ENCODE measurements around the gene GFI1B.
"Not testable (repeated sequence)": the region's sequence is repeated elsewhere in the genome, so short reads cannot be mapped to it uniquely, and the experiment has no call there.

Gene GFI1B

GRCh38 chr9:132948482-132949050, 29.9 kb upstream of the GFI1B start:
- no peaks in the 10 kb centered on the region for H3K36me3 ChIP-seq (ENCODE audit: insufficient read depth, low read length)
- no peak overlapping the region for H3K9ac ChIP-seq (ENCODE audit: low read depth, low read length)
- H3K9me3 ChIP-seq (ENCODE audit: control insufficient read depth, insufficient read depth, low read length): no peaks in the 10 kb centered on the region

GRCh38 chr9:132949709-132950108, 28.8 kb upstream of the GFI1B start:
- Histone ChIP-seq H3K4me1 (ENCODE audit: insufficient read depth, low read length) (peaks cover 12% of the 10 kb centered on the region), H3K36me3 (ENCODE audit: insufficient read depth, low read length) (no peaks in the 10 kb centered on the region)

More at GRCh38 chr9:132948482-132949050, 29.9 kb upstream of the GFI1B start:
- peaks cover 12% of the 10 kb centered on the region for H3K4me1 ChIP-seq (ENCODE audit: insufficient read depth, low read length)

GRCh38 chr9:132955123-132955522, 23.4 kb upstream of the GFI1B start:
- no peaks in the 10 kb centered on the region for H3K4me1 ChIP-seq (ENCODE audit: insufficient read depth, low read length)
- H3K36me3 ChIP-seq (ENCODE audit: insufficient read depth, low read length): no peaks in the 10 kb centered on the region
- H3K9me3 ChIP-seq (ENCODE audit: control insufficient read depth, insufficient read depth, low read length): peaks cover 3% of the 10 kb centered on the region; the same call in 1 of the 2 replicates
- H3K9ac ChIP-seq (ENCODE audit: low read depth, low read length): no peak overlapping the region

More at GRCh38 chr9:132949709-132950108, 28.8 kb upstream of the GFI1B start:
- Histone ChIP-seq H3K9me3 (ENCODE audit: control insufficient read depth, insufficient read depth, low read length) (no peaks in the 10 kb centered on the region), H3K9ac (ENCODE audit: low read depth, low read length) (no peak overlapping the region)

- Histone ChIP-seq H3K9ac (ENCODE audit: low read depth, low read length) (no peak overlapping the region), H3K9me3 (ENCODE audit: control insufficient read depth, insufficient read depth, low read length) (peaks cover 3% of the 10 kb centered on the region; the same call in 1 of the 2 replicates), H3K36me3 (ENCODE audit: insufficient read depth, low read length) (no peaks in the 10 kb centered on the region), H3K4me1 (ENCODE audit: insufficient read depth, low read length) (no peaks in the 10 kb centered on the region)
These were observed 22.7 kb upstream of the GFI1B start for GRCh38 chr9:132955768-132956167.

- Histone ChIP-seq H3K36me3 (ENCODE audit: insufficient read depth, low read length) (no peaks in the 10 kb centered on the region), H3K9ac (ENCODE audit: low read depth, low read length) (no peak overlapping the region), H3K9me3 (ENCODE audit: control insufficient read depth, insufficient read depth, low read length) (peaks cover 3% of the 10 kb centered on the region; the same call in 1 of the 2 replicates), H3K4me1 (ENCODE audit: insufficient read depth, low read length) (no peaks in the 10 kb centered on the region)
These were observed 20.7 kb upstream of the GFI1B start for GRCh38 chr9:132957805-132958204.

GRCh38 chr9:132961002-132961401, 17.5 kb upstream of the GFI1B start:
- H3K9me3 ChIP-seq (ENCODE audit: control insufficient read depth, insufficient read depth, low read length): no peaks in the 10 kb centered on the region; the same call in 1 of the 2 replicates
- H3K9ac ChIP-seq (ENCODE audit: low read depth, low read length): no peak overlapping the region
- H3K4me1 ChIP-seq (ENCODE audit: insufficient read depth, low read length): no peaks in the 10 kb centered on the region
- no peaks in the 10 kb centered on the region for H3K36me3 ChIP-seq (ENCODE audit: insufficient read depth, low read length)

- Histone ChIP-seq H3K9ac (ENCODE audit: low read depth, low read length) (no peak overlapping the region), H3K4me1 (ENCODE audit: insufficient read depth, low read length) (peaks cover 3% of the 10 kb centered on the region; the same call in 1 of the 2 replicates), H3K36me3 (ENCODE audit: insufficient read depth, low read length) (no peaks in the 10 kb centered on the region), H3K9me3 (ENCODE audit: control insufficient read depth, insufficient read depth, low read length) (no peaks in the 10 kb centered on the region)
These were observed 13.0 kb upstream of the GFI1B start for GRCh38 chr9:132965478-132965877.

GRCh38 chr9:132967908-132968307, 10.6 kb upstream of the GFI1B start:
- not testable (repeated sequence) for H3K4me1 ChIP-seq (ENCODE audit: insufficient read depth, low read length); H3K36me3 ChIP-seq (ENCODE audit: insufficient read depth, low read length); H3K9ac ChIP-seq (ENCODE audit: low read depth, low read length); H3K9me3 ChIP-seq (ENCODE audit: control insufficient read depth, insufficient read depth, low read length)

- no peak overlapping the region for H3K9ac ChIP-seq (ENCODE audit: low read depth, low read length)
These were observed 8.7 kb upstream of the GFI1B start for GRCh38 chr9:132969783-132970182.

GRCh38 chr9:132970324-132971062, 8.0 kb upstream of the GFI1B start:
- Histone ChIP-seq H3K4me1 (ENCODE audit: insufficient read depth, low read length) (peaks cover 3% of the 10 kb centered on the region; the same call in 1 of the 2 replicates), H3K36me3 (ENCODE audit: insufficient read depth, low read length) (no peaks in the 10 kb centered on the region), H3K9ac (ENCODE audit: low read depth, low read length) (no peak overlapping the region), H3K9me3 (ENCODE audit: control insufficient read depth, insufficient read depth, low read length) (no peaks in the 10 kb centered on the region)

More at GRCh38 chr9:132969783-132970182, 8.7 kb upstream of the GFI1B start:
- Histone ChIP-seq H3K4me1 (ENCODE audit: insufficient read depth, low read length) (peaks cover 3% of the 10 kb centered on the region; the same call in 1 of the 2 replicates), H3K36me3 (ENCODE audit: insufficient read depth, low read length) (no peaks in the 10 kb centered on the region), H3K9me3 (ENCODE audit: control insufficient read depth, insufficient read depth, low read length) (no peaks in the 10 kb centered on the region)

GRCh38 chr9:132973166-132973565, 5.3 kb upstream of the GFI1B start:
- H3K36me3 ChIP-seq (ENCODE audit: insufficient read depth, low read length): no peaks in the 10 kb centered on the region
- H3K9me3 ChIP-seq (ENCODE audit: control insufficient read depth, insufficient read depth, low read length): no peaks in the 10 kb centered on the region
- H3K9ac ChIP-seq (ENCODE audit: low read depth, low read length): no peak overlapping the region
- H3K4me1 ChIP-seq (ENCODE audit: insufficient read depth, low read length): peaks cover 10% of the 10 kb centered on the region; the same call in 1 of the 2 replicates

GRCh38 chr9:132973713-132974112, 4.8 kb upstream of the GFI1B start:
- Histone ChIP-seq H3K9ac (ENCODE audit: low read depth, low read length) (no peak overlapping the region), H3K4me1 (ENCODE audit: insufficient read depth, low read length) (peaks cover 10% of the 10 kb centered on the region; the same call in 1 of the 2 replicates), H3K9me3 (ENCODE audit: control insufficient read depth, insufficient read depth, low read length) (no peaks in the 10 kb centered on the region), H3K36me3 (ENCODE audit: insufficient read depth, low read length) (no peaks in the 10 kb centered on the region)

- Histone ChIP-seq H3K9ac (ENCODE audit: low read depth, low read length) (no peak overlapping the region), H3K9me3 (ENCODE audit: control insufficient read depth, insufficient read depth, low read length) (no peaks in the 10 kb centered on the region), H3K36me3 (ENCODE audit: insufficient read depth, low read length) (no peaks in the 10 kb centered on the region), H3K4me1 (ENCODE audit: insufficient read depth, low read length) (peaks cover 11% of the 10 kb centered on the region; the same call in 1 of the 2 replicates)
These were observed 2.5 kb upstream of the GFI1B start for GRCh38 chr9:132975961-132976360.

- Histone ChIP-seq H3K4me1 (ENCODE audit: insufficient read depth, low read length) (peaks cover 11% of the 10 kb centered on the region; the same call in 1 of the 2 replicates), H3K9ac (ENCODE audit: low read depth, low read length) (no peak overlapping the region), H3K36me3 (ENCODE audit: insufficient read depth, low read length) (no peaks in the 10 kb centered on the region), H3K9me3 (ENCODE audit: control insufficient read depth, insufficient read depth, low read length) (no peaks in the 10 kb centered on the region)
These were observed 1.9 kb upstream of the GFI1B start for GRCh38 chr9:132976571-132976970.

- no peaks in the 10 kb centered on the region for H3K36me3 ChIP-seq (ENCODE audit: insufficient read depth, low read length)
- H3K4me1 ChIP-seq (ENCODE audit: insufficient read depth, low read length): peaks cover 11% of the 10 kb centered on the region; the same call in 1 of the 2 replicates
- H3K9ac ChIP-seq (ENCODE audit: low read depth, low read length): no peak overlapping the region; the same call in 1 of the 2 replicates
- no peaks in the 10 kb centered on the region for H3K9me3 ChIP-seq (ENCODE audit: control insufficient read depth, insufficient read depth, low read length)
These were observed 413 bp upstream of the GFI1B start for GRCh38 chr9:132978112-132978450.

All from ES-I3 (cell line).